H1 (cell line): ENCODE results near the gene UBB. TPM values are rescaled to one million over a fixed set of nuclear protein-coding genes. Genes with fewer than 3 reads are reported as not detected.
A peak's percentile ranks its signal among the peaks of the same experiment; 100 is the strongest.
"Not testable (repeated sequence)": the region's sequence is repeated elsewhere in the genome, so short reads cannot be mapped to it uniquely, and the experiment has no call there.

Experiments used
- CTCF ChIA-PET: fragments of 300-600 bp; sonication (Branson Sonifier 250); formaldehyde crosslinking; loops from one replicate; lab custom pipeline; 2021; ENCODE audit not compliant: partially characterized antibody; lab: Charles Lee
- POLR2A ChIA-PET: fragments of 300-600 bp; sonication (Branson Sonifier 250); formaldehyde crosslinking; loops from one replicate; lab custom pipeline; 2021; ENCODE audit warnings: inconsistent platforms; ENCODE audit not compliant: partially characterized antibody; lab: Charles Lee
- DNase-seq, 2 experiments: peaks; one replicate each; pipeline versions ENCODE4 v3.0.0 to v3.0.0-alpha.2; 2010 to 2022; ENCODE audit warnings: low spot score in 2 of 2, low read depth in 1 of 2, mixed read lengths in 1 of 2
- FAIRE-seq: peaks from 2 replicates; lab custom pipeline; 2011; peaks lifted over from hg19 to GRCh38; lab: Jason Lieb, UNC
- H2AFZ ChIP-seq: 2 replicates; pipeline ENCODE4 v1.8.1; 2012; ENCODE audit warnings: low read length, inconsistent platforms
- H2AK5ac ChIP-seq: 2 replicates; pipeline ENCODE4 v1.6.1; 2013; ENCODE audit warnings: low read depth, low read length
- H2BK120ac ChIP-seq: replicated peaks from 2 replicates; pipeline ENCODE3; 2013; ENCODE audit warnings: low read depth, low read length, inconsistent platforms
- H2BK12ac ChIP-seq: 2 replicates; pipeline ENCODE4 v1.6.1; 2013; ENCODE audit warnings: low read depth, low read length
- H2BK15ac ChIP-seq: 2 replicates; pipeline ENCODE4 v1.6.1; 2013; ENCODE audit warnings: low read length
- H2BK20ac ChIP-seq: 2 replicates; pipeline ENCODE4 v1.6.1; 2013; ENCODE audit warnings: low read length
- H2BK5ac ChIP-seq: 2 replicates; pipeline ENCODE4 v1.6.1; 2013; ENCODE audit warnings: low read depth, low read length
- H3K14ac ChIP-seq: 2 replicates; pipeline ENCODE4 v1.6.1; 2013; ENCODE audit warnings: inconsistent platforms; ENCODE audit not compliant: insufficient read length
- H3K18ac ChIP-seq: 2 replicates; pipeline ENCODE4 v1.6.1; 2013; ENCODE audit warnings: low read length; ENCODE audit errors: extremely low read depth
- H3K23ac ChIP-seq: 2 replicates; pipeline ENCODE4 v1.6.1; 2013; ENCODE audit warnings: inconsistent platforms; ENCODE audit not compliant: insufficient read length
- H3K23me2 ChIP-seq: 2 replicates; pipeline ENCODE4 v1.6.1; 2013; ENCODE audit warnings: low read depth, low read length
- H3K27ac ChIP-seq: 2 replicates; pipeline ENCODE4 v1.6.1; 2011; ENCODE audit warnings: low read depth, low read length, inconsistent platforms
- H3K27me3 ChIP-seq, 4 experiments: replicated peaks in 1 of 4; 1 replicate in 1 of 4; 2 replicates in 3 of 4; pipeline versions ENCODE4 v1.6.1 to v1.8.1; 2011 to 2013; ENCODE audit warnings: low read length in 3 of 4, mild to moderate bottlenecking in 3 of 4, inconsistent platforms in 2 of 4, mixed read lengths in 2 of 4, moderate library complexity in 1 of 4; ENCODE audit not compliant: control insufficient read depth in 3 of 4, insufficient read depth in 3 of 4; ENCODE audit errors: extremely low read depth in 1 of 4
- H3K36me3 ChIP-seq, 4 experiments: 2 replicates each; pipeline versions ENCODE4 v1.6.1 to v1.8.1; 2011 to 2013; ENCODE audit warnings: mild to moderate bottlenecking in 4 of 4, low read length in 3 of 4, moderate library complexity in 2 of 4, control low read depth in 1 of 4, inconsistent platforms in 1 of 4; ENCODE audit not compliant: insufficient read depth in 4 of 4, control insufficient read depth in 2 of 4
- H3K4ac ChIP-seq: replicated peaks from 2 replicates; pipeline ENCODE3; 2013; ENCODE audit warnings: low read length, low read depth, mixed read lengths, inconsistent platforms; ENCODE audit not compliant: insufficient read length
- H3K4me1 ChIP-seq, 4 experiments: replicated peaks in 1 of 4; 1 replicate in 1 of 4; 2 replicates in 3 of 4; pipeline versions ENCODE4 v1.6.1 to v1.8.1; 2011 to 2013; ENCODE audit warnings: low read length in 3 of 4, inconsistent platforms in 2 of 4, mixed read lengths in 1 of 4; ENCODE audit not compliant: insufficient read depth in 4 of 4, control insufficient read depth in 3 of 4
- H3K4me2 ChIP-seq, 2 experiments: 2 replicates each; pipeline versions ENCODE4 v1.6.1 to v1.8.1; 2011 to 2013; ENCODE audit warnings: low read depth in 2 of 2, low read length in 2 of 2, control low read depth in 1 of 2, inconsistent platforms in 1 of 2, mild to moderate bottlenecking in 1 of 2; ENCODE audit not compliant: insufficient read depth in 1 of 2
- H3K4me3 ChIP-seq, 4 experiments: fragments of 200-600, 300-600 bp in 1 of 4; sonication (generic), shearing (Covaris generic), sonication (Bioruptor Twin) in 1 of 4; 2 replicates each; pipeline versions ENCODE4 v1.5.1 to v1.8.1; 2011 to 2016; ENCODE audit warnings: low read length in 4 of 4, low read depth in 3 of 4, control low read depth in 2 of 4, inconsistent platforms in 2 of 4, mild to moderate bottlenecking in 2 of 4, mixed read lengths in 1 of 4, moderate library complexity in 1 of 4; ENCODE audit not compliant: insufficient read depth in 2 of 4; ENCODE audit errors: extremely low read depth in 1 of 4
- H3K56ac ChIP-seq: replicated peaks from 2 replicates; pipeline ENCODE3; 2013; ENCODE audit warnings: low read depth, mild to moderate bottlenecking, mixed read lengths, low read length, inconsistent platforms; ENCODE audit not compliant: insufficient read length
- H3K79me1 ChIP-seq: 2 replicates; pipeline ENCODE4 v1.6.1; 2013; ENCODE audit warnings: low read depth, low read length, control low read depth
- H3K79me2 ChIP-seq, 2 experiments: 2 replicates each; pipeline versions ENCODE4 v1.6.1 to v1.8.1; 2012 to 2013; ENCODE audit warnings: low read length in 2 of 2, mild to moderate bottlenecking in 2 of 2, inconsistent platforms in 1 of 2; ENCODE audit not compliant: insufficient read depth in 2 of 2, control insufficient read depth in 1 of 2
- H3K9ac ChIP-seq, 4 experiments: replicated peaks in 1 of 4; 1 replicate in 1 of 4; 2 replicates in 3 of 4; pipeline versions ENCODE4 v1.6.1 to v1.8.1; 2011 to 2013; ENCODE audit warnings: low read depth in 3 of 4, low read length in 3 of 4, control low read depth in 2 of 4, mild to moderate bottlenecking in 2 of 4, moderate library complexity in 2 of 4, inconsistent platforms in 1 of 4; ENCODE audit errors: extremely low read depth in 1 of 4
- H3K9me3 ChIP-seq, 2 experiments: 2 replicates each; pipeline versions ENCODE4 v1.6.1 to v1.8.1; 2012 to 2013; ENCODE audit warnings: mild to moderate bottlenecking in 2 of 2, moderate library complexity in 2 of 2, control low read depth in 1 of 2, inconsistent platforms in 1 of 2, low read depth in 1 of 2, low read length in 1 of 2, mixed read lengths in 1 of 2; ENCODE audit not compliant: insufficient read depth in 2 of 2
- H4K20me1 ChIP-seq, 2 experiments: replicated peaks in 1 of 2; 2 replicates each; pipeline versions ENCODE3 to v1.8.1; 2011 to 2013; ENCODE audit warnings: inconsistent platforms in 2 of 2, low read length in 2 of 2, mild to moderate bottlenecking in 1 of 2; ENCODE audit not compliant: insufficient read depth in 2 of 2, control insufficient read depth in 1 of 2
- H4K5ac ChIP-seq: 2 replicates; pipeline ENCODE4 v1.6.1; 2013; ENCODE audit warnings: low read length, low read depth, mixed read lengths, inconsistent platforms; ENCODE audit not compliant: insufficient read length
- H4K8ac ChIP-seq: 2 replicates; pipeline ENCODE4 v1.8.0; 2013; ENCODE audit warnings: mild to moderate bottlenecking, moderate library complexity, low read length, inconsistent platforms; ENCODE audit not compliant: insufficient read depth; ENCODE audit errors: extremely low read depth
- H4K91ac ChIP-seq: replicated peaks from 2 replicates; pipeline ENCODE3; 2013; ENCODE audit warnings: low read length, mixed read lengths, inconsistent platforms; ENCODE audit not compliant: insufficient read length
- WGBS, 2 experiments: shearing (Covaris generic) in 1 of 2; methylation state at CpG; one replicate each; pipeline versions ENCODE4 v1.1.6 to v1.1.7; 2013 to 2015; ENCODE audit warnings: low lambda C conversion rate in 2 of 2, mixed read lengths in 2 of 2, inconsistent platforms in 1 of 2, low coverage in 1 of 2, missing lambda C conversion rate in 1 of 2; ENCODE audit not compliant: insufficient replicate concordance in 2 of 2, insufficient coverage in 1 of 2, insufficient read length in 1 of 2; ENCODE audit errors: extremely low coverage in 1 of 2, missing lambda C conversion rate in 1 of 2; 5-methylcytosine and 5-hydroxymethylcytosine counted together
- polyA plus RNA-seq, 7 experiments: library from polyadenylated mRNA; depleted of rRNA in 3 of 7; stranded (reverse) in 5 of 7; unstranded in 2 of 7; fragments of >200 nt in 5 of 7; fragments of 200-250 nt in 2 of 7; gene quantifications; 1 replicate in 5 of 7; 2 replicates in 1 of 7; 4 replicates in 1 of 7; pipeline versions ENCODE4 v1.2.1 to v1.2.3, GENCODE V29; 2011 to 2013; ENCODE audit warnings: missing spikeins in 2 of 7, mixed read lengths in 2 of 7
- total RNA-seq: library from RNA; stranded (reverse); fragmentation: NEBNext Ultra II Directional; extraction: Animal tissue kit (Norgen Biotek cat#: 25700); gene quantifications from 2 replicates; pipeline ENCODE4 v1.2.1, GENCODE V29; 2021

UBB gene
- total and polyA plus RNA-seq, 2 of the 8 experiments (the other 6 are each of a cell fraction or from before 2014, with no cell fraction given), result 1,597 to 1,605 TPM

GRCh38 chr17:16386126-16386507, 5.2 kb downstream of the UBB start:
- not testable (repeated sequence) for H3K18ac ChIP-seq, H2BK20ac ChIP-seq, H2AFZ ChIP-seq, H3K23me2 ChIP-seq, H4K8ac ChIP-seq, H3K9ac ChIP-seq, H3K4ac ChIP-seq, H3K56ac ChIP-seq, H2BK5ac ChIP-seq, H3K79me1 ChIP-seq, H3K14ac ChIP-seq, H3K4me1 ChIP-seq, H4K20me1 ChIP-seq, H3K23ac ChIP-seq, FAIRE-seq, H2AK5ac ChIP-seq, H4K5ac ChIP-seq, DNase-seq, H3K9me3 ChIP-seq, H3K27ac ChIP-seq, H3K27me3 ChIP-seq, H2BK120ac ChIP-seq, H4K91ac ChIP-seq, H2BK15ac ChIP-seq
- peaks cover 0 to 30% of the 10 kb centered on the region in 2 experiments; a peak in 2 of 4 replicates for H3K79me2 ChIP-seq
- H3K36me3 ChIP-seq, result peaks cover 4 to 24% (median 15%) of the 10 kb centered on the region in 4 experiments
- POLR2A ChIA-PET, result interaction anchor here (0.7 to 8.8 kb wide), 8 partner anchors 10 to 52 kb away, joined by 3 to 120 read pairs (median 4); no protein-coding TSS in a partner anchor
- CTCF ChIA-PET, result interaction anchor here (0.7 to 1.7 kb wide), 10 partner anchors 19 to 276 kb away, joined by 3 to 8 read pairs (median 3); no protein-coding TSS in a partner anchor
- 0 out of 2 replicates have a peak overlapping the region, but pooled peaks have one; percentile 53 for H2BK12ac ChIP-seq
- H3K4me3 ChIP-seq, result peak overlapping the region in 1 of 4 experiments; percentile 56; a peak in 2 of 8 replicates
- 81% methylated on average over 20 of the region's 23 CpGs; no CpG with 5 or more reads in 1 of the 2 experiments for WGBS, 2 experiments
- peak overlapping the region; percentile 5 to 62; a peak in 2 of 4 replicates for H3K4me2 ChIP-seq
